Measurements from ENCODE around the gene CHSY3. TPM values are rescaled to one million over a fixed set of nuclear protein-coding genes. Genes with fewer than 3 reads are reported as not detected.

Gene CHSY3
- total and polyA plus RNA-seq, 7 experiments from 2014 or later, result not detected

- Mint-ChIP-seq H3K4me3 (no peak overlapping the region), H3K9me3 (peaks cover 0 to 6% (median 0%) of the 10 kb centered on the region in 11 donors), H3K27me3 (peaks cover 3 to 34% (median 27%) of the 10 kb centered on the region in 5 donors), H3K36me3 (no peaks in the 10 kb centered on the region), H3K4me1 (no peaks in the 10 kb centered on the region), H3K27ac (no peak overlapping the region)
- Histone ChIP-seq H3K27ac (ENCODE audit: low read depth, low read length) (no peak overlapping the region), H3K4me3 (ENCODE audit: low read length) (no peak overlapping the region), H3K9me3 (ENCODE audit: control insufficient read depth in 2 of 3, low read length in 3 of 3) (no peaks in the 10 kb centered on the region), H3K4me1 (ENCODE audit: control insufficient read depth in 2 of 2, insufficient read depth in 2 of 2, low read length in 2 of 2) (no peaks in the 10 kb centered on the region), H3K27me3 (ENCODE audit: control insufficient read depth in 2 of 2, insufficient read depth in 2 of 2, low read length in 2 of 2) (no peaks in the 10 kb centered on the region), H3K36me3 (ENCODE audit: control insufficient read depth in 2 of 3, insufficient read depth in 3 of 3, low read length in 3 of 3) (no peaks in the 10 kb centered on the region)
- intact Hi-C loops (cut with micrococcal nuclease), result no loop called here
- DNase-seq (no peak), ATAC-seq (no peak)
- CTCF ChIA-PET, result no interaction called here
- POLR2A ChIA-PET, result no interaction called here
Observed at GRCh38 chr5:129915415-129915814, 11.2 kb downstream of the CHSY3 start.

GRCh38 chr5:129917224-129917623 is 13.0 kb downstream of the CHSY3 start:
- H3K4me1 Mint-ChIP-seq, result no peaks in the 10 kb centered on the region
- Histone ChIP-seq H3K27me3 (ENCODE audit: control insufficient read depth in 2 of 2, insufficient read depth in 2 of 2, low read length in 2 of 2) (no peaks in the 10 kb centered on the region), H3K27ac (ENCODE audit: low read depth, low read length) (no peak overlapping the region), H3K4me1 (ENCODE audit: control insufficient read depth in 2 of 2, insufficient read depth in 2 of 2, low read length in 2 of 2) (no peaks in the 10 kb centered on the region), H3K36me3 (ENCODE audit: control insufficient read depth in 2 of 3, insufficient read depth in 3 of 3, low read length in 3 of 3) (no peaks in the 10 kb centered on the region), H3K9me3 (ENCODE audit: control insufficient read depth in 2 of 3, low read length in 3 of 3) (no peaks in the 10 kb centered on the region), H3K4me3 (ENCODE audit: low read length) (no peak overlapping the region)
- POLR2A ChIA-PET, result no interaction called here
- intact Hi-C loops (cut with micrococcal nuclease), result no loop called here
- ATAC-seq (no peak), DNase-seq (no peak)
- H3K36me3 Mint-ChIP-seq, result no peaks in the 10 kb centered on the region
- peaks cover 3 to 27% (median 20%) of the 10 kb centered on the region in 5 donors for H3K27me3 Mint-ChIP-seq
- no peak overlapping the region for H3K27ac Mint-ChIP-seq
- CTCF ChIA-PET, result no interaction called here
- H3K4me3 Mint-ChIP-seq, result no peak overlapping the region
- peaks cover 0 to 6% (median 0%) of the 10 kb centered on the region in 11 donors for H3K9me3 Mint-ChIP-seq

- ATAC-seq, result no peak
- Mint-ChIP-seq H3K4me3 (no peak overlapping the region), H3K27me3 (peaks cover 0 to 12% (median 6%) of the 10 kb centered on the region in 5 donors)
Observed at GRCh38 chr5:129921204-129921603, 16.9 kb downstream of the CHSY3 start.

GRCh38 chr5:129930221-129930620 is 26.0 kb downstream of the CHSY3 start:
- no peak overlapping the region for H3K4me3 Mint-ChIP-seq
- no peaks in the 10 kb centered on the region for H3K9me3 ChIP-seq (ENCODE audit: control insufficient read depth in 2 of 3, low read length in 3 of 3)
- H3K4me1 ChIP-seq (ENCODE audit: control insufficient read depth in 2 of 2, insufficient read depth in 2 of 2, low read length in 2 of 2), result no peaks in the 10 kb centered on the region
- no peaks in the 10 kb centered on the region for H3K36me3 Mint-ChIP-seq
- no peaks in the 10 kb centered on the region for H3K27me3 ChIP-seq (ENCODE audit: control insufficient read depth in 2 of 2, insufficient read depth in 2 of 2, low read length in 2 of 2)
- peaks cover 0 to 2% (median 0%) of the 10 kb centered on the region in 11 donors for H3K9me3 Mint-ChIP-seq
- ATAC-seq (no peak), DNase-seq (no peak)
- H3K4me3 ChIP-seq (ENCODE audit: low read length), result no peak overlapping the region
- ChIA-PET POLR2A (no interaction called here), CTCF (interaction anchor here (0.6 kb wide), 1 partner anchor 8 kb away, joined by 6 read pairs; no protein-coding TSS in a partner anchor)
- intact Hi-C loops (cut with micrococcal nuclease), result no loop called here
- no peaks in the 10 kb centered on the region for H3K4me1 Mint-ChIP-seq
- no peak overlapping the region for H3K27ac Mint-ChIP-seq
- no peaks in the 10 kb centered on the region for H3K36me3 ChIP-seq (ENCODE audit: control insufficient read depth in 2 of 3, insufficient read depth in 3 of 3, low read length in 3 of 3)
- no peak overlapping the region for H3K27ac ChIP-seq (ENCODE audit: low read depth, low read length)
- H3K27me3 Mint-ChIP-seq, result peaks cover 0 to 8% (median 3%) of the 10 kb centered on the region in 5 donors

More at GRCh38 chr5:129921204-129921603, 16.9 kb downstream of the CHSY3 start:
- no peaks in the 10 kb centered on the region for H3K4me1 Mint-ChIP-seq
- no peak overlapping the region for H3K27ac Mint-ChIP-seq
- DNase-seq, result no peak
- ChIA-PET POLR2A (no interaction called here), CTCF (no interaction called here)
- H3K9me3 Mint-ChIP-seq, result peaks cover 0 to 6% (median 0%) of the 10 kb centered on the region in 11 donors
- Histone ChIP-seq H3K27me3 (ENCODE audit: control insufficient read depth in 2 of 2, insufficient read depth in 2 of 2, low read length in 2 of 2) (no peaks in the 10 kb centered on the region), H3K9me3 (ENCODE audit: control insufficient read depth in 2 of 3, low read length in 3 of 3) (no peaks in the 10 kb centered on the region), H3K36me3 (ENCODE audit: control insufficient read depth in 2 of 3, insufficient read depth in 3 of 3, low read length in 3 of 3) (no peaks in the 10 kb centered on the region), H3K27ac (ENCODE audit: low read depth, low read length) (no peak overlapping the region), H3K4me1 (ENCODE audit: control insufficient read depth in 2 of 2, insufficient read depth in 2 of 2, low read length in 2 of 2) (no peaks in the 10 kb centered on the region), H3K4me3 (ENCODE audit: low read length) (no peak overlapping the region)
- no peaks in the 10 kb centered on the region for H3K36me3 Mint-ChIP-seq
- intact Hi-C loops (cut with micrococcal nuclease), result no loop called here

- Histone ChIP-seq H3K36me3 (ENCODE audit: control insufficient read depth in 2 of 3, insufficient read depth in 3 of 3, low read length in 3 of 3) (no peaks in the 10 kb centered on the region), H3K4me3 (ENCODE audit: low read length) (no peak overlapping the region), H3K4me1 (ENCODE audit: control insufficient read depth in 2 of 2, insufficient read depth in 2 of 2, low read length in 2 of 2) (no peaks in the 10 kb centered on the region), H3K27me3 (ENCODE audit: control insufficient read depth in 2 of 2, insufficient read depth in 2 of 2, low read length in 2 of 2) (no peaks in the 10 kb centered on the region), H3K9me3 (ENCODE audit: control insufficient read depth in 2 of 3, low read length in 3 of 3) (peaks cover 0 to 9% (median 0%) of the 10 kb centered on the region in 3 experiments), H3K27ac (ENCODE audit: low read depth, low read length) (no peak overlapping the region)
- Mint-ChIP-seq H3K4me1 (no peaks in the 10 kb centered on the region), H3K9me3 (peaks cover 0 to 25% (median 9%) of the 10 kb centered on the region in 11 donors), H3K36me3 (peaks cover 0 to 3% (median 0%) of the 10 kb centered on the region in 5 donors), H3K27me3 (peaks cover 0 to 12% (median 5%) of the 10 kb centered on the region in 5 donors), H3K27ac (no peak overlapping the region), H3K4me3 (no peak overlapping the region)
- CTCF ChIA-PET, result no interaction called here
- ATAC-seq, result no peak
- no peak for DNase-seq
- intact Hi-C loops (cut with micrococcal nuclease), result no loop called here
- POLR2A ChIA-PET, result no interaction called here
Observed at GRCh38 chr5:129935626-129936025, 31.4 kb downstream of the CHSY3 start.

GRCh38 chr5:129938077-129938476 is 33.8 kb downstream of the CHSY3 start:
- no peak for DNase-seq
- no peak overlapping the region for H3K27ac Mint-ChIP-seq
- H3K9me3 ChIP-seq (ENCODE audit: control insufficient read depth in 2 of 3, low read length in 3 of 3), result peaks cover 0 to 9% (median 0%) of the 10 kb centered on the region in 3 experiments
- ATAC-seq, result no peak
- POLR2A ChIA-PET, result no interaction called here
- CTCF ChIA-PET, result interaction anchor here (0.6 kb wide), 1 partner anchor 436 kb away, joined by 3 read pairs; no protein-coding TSS in a partner anchor
- peaks cover 0 to 25% (median 9%) of the 10 kb centered on the region in 11 donors for H3K9me3 Mint-ChIP-seq
- intact Hi-C loops (cut with micrococcal nuclease), result no loop called here
- H3K4me1 Mint-ChIP-seq, result no peaks in the 10 kb centered on the region
- no peaks in the 10 kb centered on the region for H3K36me3 ChIP-seq (ENCODE audit: control insufficient read depth in 2 of 3, insufficient read depth in 3 of 3, low read length in 3 of 3)
- H3K36me3 Mint-ChIP-seq, result peaks cover 0 to 3% (median 0%) of the 10 kb centered on the region in 5 donors
- H3K4me1 ChIP-seq (ENCODE audit: control insufficient read depth in 2 of 2, insufficient read depth in 2 of 2, low read length in 2 of 2), result no peaks in the 10 kb centered on the region
- H3K27me3 ChIP-seq (ENCODE audit: control insufficient read depth in 2 of 2, insufficient read depth in 2 of 2, low read length in 2 of 2), result no peaks in the 10 kb centered on the region
- H3K4me3 ChIP-seq (ENCODE audit: low read length), result no peak overlapping the region
- peaks cover 0 to 12% (median 7%) of the 10 kb centered on the region in 5 donors for H3K27me3 Mint-ChIP-seq
- H3K27ac ChIP-seq (ENCODE audit: low read depth, low read length), result no peak overlapping the region
- no peak overlapping the region for H3K4me3 Mint-ChIP-seq

GRCh38 chr5:129943936-129944335 is 39.7 kb downstream of the CHSY3 start:
- H3K4me3 Mint-ChIP-seq, result no peak overlapping the region
- no peaks in the 10 kb centered on the region for H3K36me3 Mint-ChIP-seq
- H3K4me1 Mint-ChIP-seq, result no peaks in the 10 kb centered on the region

More at GRCh38 chr5:129943936-129944335, 39.7 kb downstream of the CHSY3 start:
- no peaks in the 10 kb centered on the region for H3K27me3 ChIP-seq (ENCODE audit: control insufficient read depth in 2 of 2, insufficient read depth in 2 of 2, low read length in 2 of 2)
- Mint-ChIP-seq H3K27ac (no peak overlapping the region), H3K9me3 (peaks cover 0 to 5% (median 2%) of the 10 kb centered on the region in 11 donors), H3K27me3 (peaks cover 0 to 26% (median 5%) of the 10 kb centered on the region in 5 donors)
- ChIA-PET CTCF (no interaction called here), POLR2A (no interaction called here)
- ATAC-seq, result no peak
- H3K27ac ChIP-seq (ENCODE audit: low read depth, low read length), result no peak overlapping the region
- intact Hi-C loops (cut with micrococcal nuclease), result no loop called here
- no peak for DNase-seq
- H3K4me3 ChIP-seq (ENCODE audit: low read length), result no peak overlapping the region
- H3K36me3 ChIP-seq (ENCODE audit: control insufficient read depth in 2 of 3, insufficient read depth in 3 of 3, low read length in 3 of 3), result no peaks in the 10 kb centered on the region
- H3K4me1 ChIP-seq (ENCODE audit: control insufficient read depth in 2 of 2, insufficient read depth in 2 of 2, low read length in 2 of 2), result no peaks in the 10 kb centered on the region
- no peaks in the 10 kb centered on the region for H3K9me3 ChIP-seq (ENCODE audit: control insufficient read depth in 2 of 3, low read length in 3 of 3)

Data from naive thymus-derived CD4-positive, alpha-beta T cell (primary cell).